IPS DF 19.7 (cell line): ENCODE results near the gene RBMY1F.
"Not testable (repeated sequence)": the region's sequence is repeated elsewhere in the genome, so short reads cannot be mapped to it uniquely, and the experiment has no call there.

Experiments
- DNase-seq: peaks from one replicate; pipeline ENCODE4 v3.0.0-alpha.2; 2013; ENCODE audit warnings: low read depth, low spot score

Gene RBMY1F

DNA sequence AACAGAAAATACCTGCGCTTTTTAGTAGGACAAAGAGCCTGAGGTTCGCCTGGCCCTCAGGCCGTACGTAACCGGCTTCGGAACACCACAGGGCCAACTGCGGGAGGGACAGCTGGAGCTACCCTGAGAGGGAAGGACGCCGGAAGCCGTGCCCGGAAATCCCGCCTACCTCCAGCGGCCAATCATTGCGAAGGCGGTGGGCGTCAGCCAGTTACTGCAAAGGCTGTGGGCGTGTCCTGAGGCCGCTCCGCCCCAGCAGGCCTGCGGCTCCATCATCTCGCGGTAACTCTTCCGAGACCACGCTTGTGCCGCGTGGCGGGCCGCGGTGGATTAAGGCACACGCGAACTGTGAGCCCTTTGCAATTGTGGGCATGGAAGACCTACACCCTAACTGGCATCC is at the start of gene RBMY1F:
Gene RBMY1F (minus strand): TSS at position 101 of the 400 bp plus-strand sequence. CDS start 1,954 bp downstream, outside the sequence.
- DNase-seq: not testable (repeated sequence)

DNA sequence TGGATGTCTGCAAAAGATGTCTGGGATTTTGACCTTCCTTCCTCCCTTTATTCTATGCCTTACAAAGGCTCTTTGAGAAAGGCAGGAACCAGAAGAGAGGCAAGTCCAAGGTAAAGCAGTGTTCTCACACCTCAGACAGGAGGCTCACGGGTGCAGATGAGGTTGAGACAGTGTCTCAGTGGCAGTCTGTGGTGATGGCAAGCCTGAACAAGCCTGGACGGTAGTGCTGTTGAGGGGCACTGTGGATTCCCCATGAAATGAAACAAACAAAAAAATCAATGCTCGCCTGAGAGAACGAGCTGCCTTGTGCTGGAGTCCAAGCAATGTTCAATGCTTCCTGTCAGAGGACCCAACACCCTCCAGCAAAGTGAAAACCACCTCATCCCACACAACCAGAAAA is 31.6 kb downstream of the RBMY1F start:
- DNase-seq: not testable (repeated sequence)

DNA sequence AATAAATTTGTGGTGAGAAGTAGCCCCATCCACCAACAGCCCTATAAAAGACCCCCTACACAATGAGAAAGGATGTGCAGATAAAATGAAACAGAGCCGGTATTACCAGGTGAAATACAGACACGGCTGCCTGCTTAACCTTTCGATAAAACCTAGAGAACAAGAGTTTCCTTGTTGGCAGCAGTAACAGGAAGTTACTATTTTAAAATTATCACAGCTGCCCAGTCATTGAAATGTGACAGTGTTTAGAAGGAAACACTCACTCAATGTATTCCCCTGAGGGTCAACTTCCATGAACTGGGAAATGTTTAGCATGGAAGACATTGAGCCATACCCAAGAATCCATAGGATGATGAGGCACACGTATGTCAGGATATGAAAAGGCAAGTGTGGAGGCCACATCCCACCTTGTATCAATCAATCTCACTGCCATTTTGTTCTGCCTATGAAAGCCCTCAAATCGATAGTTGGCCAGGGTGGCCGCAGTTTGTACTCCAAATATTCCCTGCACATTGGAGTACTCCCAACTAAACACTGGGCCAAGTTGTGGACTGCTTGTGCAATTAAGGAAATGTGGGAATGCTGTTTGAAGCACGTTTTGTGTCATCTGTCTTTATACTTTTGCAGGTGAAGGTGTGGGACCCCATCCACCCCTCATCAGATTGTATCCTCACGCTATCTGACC is 41.6 kb downstream of the RBMY1F start:
- DNase-seq: not testable (repeated sequence)

DNA sequence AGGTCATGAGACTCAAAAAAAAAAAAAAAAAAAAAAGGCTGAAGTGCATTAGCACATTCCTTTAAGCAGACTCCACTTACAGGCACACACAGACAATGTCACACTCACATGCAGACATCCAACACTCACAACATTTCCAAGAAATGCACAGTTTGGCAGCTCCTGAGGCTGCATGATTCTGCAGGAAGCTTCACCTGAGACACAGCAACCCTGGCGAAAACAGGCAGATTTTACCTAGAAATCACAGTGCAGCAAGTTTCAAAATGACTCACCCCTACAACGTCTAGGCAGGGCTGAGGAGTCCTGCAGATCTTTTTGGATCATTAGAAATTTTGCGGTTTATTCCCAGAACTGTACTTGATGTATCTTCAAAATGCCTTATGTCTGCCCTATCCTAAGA is 48.0 kb downstream of the RBMY1F start:
- not testable (repeated sequence) for DNase-seq

DNA sequence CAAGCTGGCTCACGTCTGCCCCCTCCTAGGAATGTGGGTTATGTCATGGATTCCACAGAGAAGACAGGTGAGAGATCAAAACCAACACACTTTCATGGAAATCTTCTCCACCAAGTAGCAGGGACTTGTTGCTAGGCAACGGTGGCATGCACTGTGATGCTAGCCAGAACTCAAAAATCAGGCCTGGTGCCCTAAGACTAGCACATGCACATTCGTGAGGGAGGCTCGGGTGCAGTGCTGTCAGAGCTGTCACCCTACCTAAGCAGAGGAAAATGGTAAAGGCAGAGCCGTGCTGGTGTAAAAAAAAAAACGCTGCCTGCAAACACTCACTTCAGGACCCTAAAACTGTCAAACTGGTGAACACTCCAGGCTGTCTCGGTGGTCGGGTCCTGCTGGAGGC is 52.2 kb downstream of the RBMY1F start:
- DNase-seq: not testable (repeated sequence)
